Lower leg skin (tissue), 3 donors: Measurements from ENCODE around the gene CTPS2.

ENCODE experiments used
- CTCF ChIP-seq, 3 donors: fragments of 450-650 bp; IDR thresholded peaks; one replicate each; pipeline ENCODE4 v1.5.1; 2016; ENCODE audit warnings: antibody characterized with exemption in 3 of 3, mild to moderate bottlenecking in 3 of 3, moderate library complexity in 2 of 3
- POLR2A ChIP-seq, 2 donors: fragments of 450-650 bp; IDR thresholded peaks; one replicate each; pipeline ENCODE4 v1.6.1; 2016 to 2017; ENCODE audit warnings: antibody characterized with exemption in 2 of 2, mild to moderate bottlenecking in 1 of 2, moderate library complexity in 1 of 2

GRCh38 chrX:16628946-16629595, 83.4 kb downstream of the CTPS2 start:
- TF ChIP-seq CTCF (IDR thresholded peaks at IDR 0.05), result no peak
- TF ChIP-seq POLR2A (IDR thresholded peaks at IDR 0.05), result no peak
